MM.1S (cell line): ENCODE data around the gene RACGAP1.

Experiments
- EZH2 ChIP-seq: fragments of 300-600 bp; sonication (generic); optimal IDR thresholded peaks from 2 replicates; pipeline ENCODE3; 2017; ENCODE audit warnings: low read depth, mild to moderate bottlenecking, antibody characterized with exemption, low read length, mixed read lengths
- EZH2phosphoT487 ChIP-seq: fragments of 300-600 bp; sonication (generic); IDR thresholded peaks from 2 replicates; pipeline ENCODE4 v1.6.1; 2018; ENCODE audit warnings: antibody characterized with exemption, low read length
- TF ChIP-seq, protein P1 (sequence below): fragments of 300-600 bp; sonication (generic); IDR thresholded peaks from 2 replicates; pipeline ENCODE4 v1.5.1; 2016; ENCODE audit warnings: antibody characterized with exemption, low read length, mixed read lengths

DNA sequence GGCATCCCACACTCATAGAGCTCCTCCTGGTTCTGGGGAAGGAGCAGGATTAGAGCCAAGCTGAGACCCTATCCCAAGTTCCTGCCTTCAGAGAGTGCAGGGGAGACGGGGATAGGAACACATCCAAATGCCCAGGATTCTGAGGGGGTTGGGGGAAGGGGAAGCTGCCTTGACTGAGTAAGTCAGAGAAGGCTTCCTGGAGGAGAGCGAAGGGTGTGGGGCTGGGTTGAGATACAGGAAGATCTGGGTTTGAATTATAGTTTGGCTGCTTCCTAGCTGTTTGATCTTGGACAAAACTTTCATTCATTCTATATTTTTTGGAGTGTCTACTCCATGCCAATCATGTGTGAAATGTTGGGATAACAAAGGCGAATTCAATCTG, 82.8 kb downstream of the RACGAP1 start:
- TF ChIP-seq, protein P1, sequence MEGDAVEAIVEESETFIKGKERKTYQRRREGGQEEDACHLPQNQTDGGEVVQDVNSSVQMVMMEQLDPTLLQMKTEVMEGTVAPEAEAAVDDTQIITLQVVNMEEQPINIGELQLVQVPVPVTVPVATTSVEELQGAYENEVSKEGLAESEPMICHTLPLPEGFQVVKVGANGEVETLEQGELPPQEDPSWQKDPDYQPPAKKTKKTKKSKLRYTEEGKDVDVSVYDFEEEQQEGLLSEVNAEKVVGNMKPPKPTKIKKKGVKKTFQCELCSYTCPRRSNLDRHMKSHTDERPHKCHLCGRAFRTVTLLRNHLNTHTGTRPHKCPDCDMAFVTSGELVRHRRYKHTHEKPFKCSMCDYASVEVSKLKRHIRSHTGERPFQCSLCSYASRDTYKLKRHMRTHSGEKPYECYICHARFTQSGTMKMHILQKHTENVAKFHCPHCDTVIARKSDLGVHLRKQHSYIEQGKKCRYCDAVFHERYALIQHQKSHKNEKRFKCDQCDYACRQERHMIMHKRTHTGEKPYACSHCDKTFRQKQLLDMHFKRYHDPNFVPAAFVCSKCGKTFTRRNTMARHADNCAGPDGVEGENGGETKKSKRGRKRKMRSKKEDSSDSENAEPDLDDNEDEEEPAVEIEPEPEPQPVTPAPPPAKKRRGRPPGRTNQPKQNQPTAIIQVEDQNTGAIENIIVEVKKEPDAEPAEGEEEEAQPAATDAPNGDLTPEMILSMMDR = no peak
- TF ChIP-seq EZH2phosphoT487 (no peak), EZH2 (no peak)
